Measurements from ENCODE around the gene WNT9A.

WNT9A gene

DNA sequence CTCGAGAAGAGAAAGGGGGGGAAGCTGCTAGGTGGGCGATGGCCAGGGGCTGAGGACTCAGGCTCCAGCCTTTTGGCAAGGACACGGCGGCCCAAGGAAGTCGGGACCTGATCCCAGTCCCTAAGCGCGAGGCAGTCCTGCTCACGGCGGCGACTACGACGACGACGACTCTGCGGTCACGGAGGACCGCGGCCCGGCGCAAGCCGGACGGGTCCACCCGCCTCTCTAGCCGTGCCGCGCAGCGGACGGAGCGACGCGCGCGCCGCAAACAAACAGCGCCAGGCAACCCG lies 401 bp downstream of the WNT9A start:
- H3K36me3 Mint-ChIP-seq = no peaks in the 10 kb centered on the region
- H3K4me3 Mint-ChIP-seq = peak overlapping the region; percentile 82
- no peaks in the 10 kb centered on the region for H3K9me3 Mint-ChIP-seq (ENCODE audit: low read depth)
- peaks cover 8% of the 10 kb centered on the region for H3K27me3 Mint-ChIP-seq
- H3K4me1 Mint-ChIP-seq (ENCODE audit: low read depth) = peaks cover 11% of the 10 kb centered on the region
- H3K27ac Mint-ChIP-seq = no peak overlapping the region

DNA sequence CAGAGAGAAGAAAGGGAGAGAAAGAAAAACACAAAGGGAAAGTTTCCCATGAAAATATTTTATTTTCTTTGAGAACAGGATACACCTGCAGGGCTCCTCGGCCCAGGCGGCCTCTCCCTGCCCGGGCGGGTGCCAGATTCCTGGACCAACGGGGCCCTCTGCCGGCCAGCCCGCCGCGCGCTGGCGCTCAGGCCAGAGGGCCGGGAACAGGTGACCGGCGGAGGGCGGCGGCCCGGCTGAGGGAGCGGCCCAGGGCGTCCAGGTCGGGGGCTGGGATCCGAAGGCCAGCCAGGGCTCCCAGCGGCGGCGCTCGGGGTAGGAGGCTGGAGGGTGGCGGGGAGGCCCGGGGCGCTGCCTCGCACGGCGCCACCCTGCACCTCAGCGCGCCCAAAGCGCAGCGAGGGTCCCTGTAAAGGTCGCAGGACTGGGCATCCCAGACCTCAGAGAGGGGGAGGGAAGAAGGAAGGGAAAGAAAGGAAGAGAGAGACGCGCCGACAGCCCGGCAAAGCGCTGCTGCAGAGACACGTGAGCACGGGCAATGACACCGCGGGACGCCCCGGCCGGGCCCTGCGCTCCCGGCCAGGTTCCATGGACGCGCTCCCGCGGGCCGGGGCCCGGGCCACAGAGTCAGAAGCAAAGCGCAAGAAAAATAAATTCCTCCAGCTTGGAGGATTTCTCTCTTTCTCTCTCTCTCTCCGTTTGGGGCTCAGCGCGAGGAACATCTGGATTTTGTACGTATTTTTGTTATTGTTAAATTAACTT lies 927 bp downstream of the WNT9A start:
- peaks cover 11% of the 10 kb centered on the region for H3K4me1 Mint-ChIP-seq (ENCODE audit: low read depth)
- H3K4me3 Mint-ChIP-seq = peak overlapping the region; percentile 82
- no peaks in the 10 kb centered on the region for H3K36me3 Mint-ChIP-seq
- no peak overlapping the region for H3K27ac Mint-ChIP-seq
- H3K27me3 Mint-ChIP-seq = peaks cover 8% of the 10 kb centered on the region
- H3K9me3 Mint-ChIP-seq (ENCODE audit: low read depth) = no peaks in the 10 kb centered on the region

DNA sequence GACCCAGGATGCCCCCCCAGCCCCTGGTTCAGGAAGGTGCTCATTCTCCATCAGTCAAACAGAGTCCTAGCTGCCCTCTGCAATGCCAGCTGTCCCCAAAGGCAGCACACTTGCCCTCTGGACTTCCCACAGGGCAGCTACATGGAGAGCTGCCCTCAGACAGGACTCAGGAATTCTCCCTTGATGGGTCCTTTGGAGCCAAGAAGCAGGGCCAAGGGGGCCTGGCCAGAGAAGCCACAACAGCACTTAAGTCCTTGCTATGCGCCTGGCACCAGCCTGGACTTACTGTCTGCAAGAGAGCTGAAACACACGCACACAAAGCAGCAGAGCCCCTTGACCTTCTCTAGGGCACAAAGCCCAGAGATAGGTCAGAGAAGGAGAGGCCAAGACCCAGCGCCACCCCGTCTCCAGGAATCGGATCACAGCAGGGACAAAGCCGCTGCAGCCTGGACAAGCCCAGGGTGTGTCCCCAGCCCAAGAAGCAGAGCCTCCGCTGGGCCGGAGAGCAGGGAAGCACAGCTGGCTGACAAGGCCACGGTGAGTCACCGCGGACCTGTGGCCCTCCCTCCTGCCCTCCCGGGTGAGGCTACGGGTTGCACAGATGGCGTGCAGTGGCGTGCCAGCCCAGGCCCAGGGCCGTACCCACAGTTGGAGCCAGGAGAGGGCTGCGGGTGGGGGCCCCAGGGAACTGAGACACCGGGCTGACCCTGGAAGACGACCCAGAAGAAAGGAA lies 1.7 kb downstream of the WNT9A start:
- Mint-ChIP-seq H3K27ac (no peak overlapping the region), H3K4me1 (ENCODE audit: low read depth) (peaks cover 11% of the 10 kb centered on the region), H3K4me3 (peak overlapping the region; percentile 72), H3K27me3 (peaks cover 8% of the 10 kb centered on the region), H3K36me3 (no peaks in the 10 kb centered on the region), H3K9me3 (ENCODE audit: low read depth) (no peaks in the 10 kb centered on the region)

GRCh38 chr1:227944931-227945890 lies 2.5 kb downstream of the WNT9A start:
- H3K9me3 Mint-ChIP-seq (ENCODE audit: low read depth) = no peaks in the 10 kb centered on the region
- no peak overlapping the region for H3K27ac Mint-ChIP-seq
- peaks cover 11% of the 10 kb centered on the region for H3K4me1 Mint-ChIP-seq (ENCODE audit: low read depth)
- H3K4me3 Mint-ChIP-seq = no peak overlapping the region
- H3K27me3 Mint-ChIP-seq = peaks cover 8% of the 10 kb centered on the region
- H3K36me3 Mint-ChIP-seq = no peaks in the 10 kb centered on the region

DNA sequence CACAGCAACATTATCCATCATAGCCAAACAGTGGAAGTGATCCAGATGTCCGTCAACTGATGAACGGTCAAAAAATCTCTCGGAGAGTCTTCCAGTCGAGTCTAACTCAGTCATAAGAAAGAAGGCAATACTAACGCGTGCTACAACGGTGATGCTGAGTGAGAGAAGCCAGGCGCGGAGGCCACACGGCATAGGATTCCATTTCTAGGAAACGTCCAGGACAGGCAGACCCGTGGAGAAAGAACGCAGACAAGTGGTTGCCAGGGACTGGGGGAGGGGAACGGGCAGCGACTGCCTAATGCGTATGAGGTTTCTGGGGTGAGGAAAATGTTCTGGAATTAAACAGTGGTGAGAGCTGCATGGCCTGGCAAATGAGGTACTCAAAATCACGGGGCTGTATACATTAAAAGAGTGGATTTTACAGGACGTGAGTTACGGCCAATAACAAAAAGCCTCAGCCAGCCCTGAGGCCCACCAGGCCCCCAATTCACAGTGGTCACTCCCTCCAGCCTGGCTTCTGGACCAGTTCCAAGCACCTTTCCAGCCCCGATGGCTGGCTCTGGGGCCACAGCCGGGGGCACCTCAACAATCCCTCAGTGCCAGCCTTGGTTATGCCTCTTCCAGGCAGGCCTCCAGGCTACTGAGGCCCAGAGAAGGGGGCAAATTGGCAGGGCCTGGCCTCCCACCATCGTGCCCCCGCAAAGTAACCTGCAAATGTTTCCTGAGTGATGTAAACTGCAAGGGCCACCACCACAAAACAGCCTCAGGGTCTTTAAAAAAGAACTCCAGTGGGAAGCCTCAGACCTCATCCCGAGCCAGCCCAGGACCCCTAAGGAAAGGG lies 3.4 kb downstream of the WNT9A start:
- no peak overlapping the region for H3K4me3 Mint-ChIP-seq
- peaks cover 8% of the 10 kb centered on the region for H3K27me3 Mint-ChIP-seq
- H3K27ac Mint-ChIP-seq = no peak overlapping the region
- no peaks in the 10 kb centered on the region for H3K36me3 Mint-ChIP-seq
- H3K9me3 Mint-ChIP-seq (ENCODE audit: low read depth) = no peaks in the 10 kb centered on the region
- peaks cover 11% of the 10 kb centered on the region for H3K4me1 Mint-ChIP-seq (ENCODE audit: low read depth)

GRCh38 chr1:227943381-227944089 lies 4.2 kb downstream of the WNT9A start:
- Mint-ChIP-seq H3K27ac (no peak overlapping the region), H3K36me3 (no peaks in the 10 kb centered on the region), H3K4me1 (ENCODE audit: low read depth) (peaks cover 9% of the 10 kb centered on the region), H3K4me3 (no peak overlapping the region), H3K9me3 (ENCODE audit: low read depth) (no peaks in the 10 kb centered on the region), H3K27me3 (peaks cover 6% of the 10 kb centered on the region)

- Mint-ChIP-seq H3K27ac (no peak overlapping the region), H3K9me3 (ENCODE audit: low read depth) (no peaks in the 10 kb centered on the region), H3K27me3 (peaks cover 4% of the 10 kb centered on the region), H3K36me3 (no peaks in the 10 kb centered on the region), H3K4me3 (no peak overlapping the region), H3K4me1 (ENCODE audit: low read depth) (peaks cover 7% of the 10 kb centered on the region)
These were observed 4.9 kb downstream of the WNT9A start for GRCh38 chr1:227942716-227943261.

DNA sequence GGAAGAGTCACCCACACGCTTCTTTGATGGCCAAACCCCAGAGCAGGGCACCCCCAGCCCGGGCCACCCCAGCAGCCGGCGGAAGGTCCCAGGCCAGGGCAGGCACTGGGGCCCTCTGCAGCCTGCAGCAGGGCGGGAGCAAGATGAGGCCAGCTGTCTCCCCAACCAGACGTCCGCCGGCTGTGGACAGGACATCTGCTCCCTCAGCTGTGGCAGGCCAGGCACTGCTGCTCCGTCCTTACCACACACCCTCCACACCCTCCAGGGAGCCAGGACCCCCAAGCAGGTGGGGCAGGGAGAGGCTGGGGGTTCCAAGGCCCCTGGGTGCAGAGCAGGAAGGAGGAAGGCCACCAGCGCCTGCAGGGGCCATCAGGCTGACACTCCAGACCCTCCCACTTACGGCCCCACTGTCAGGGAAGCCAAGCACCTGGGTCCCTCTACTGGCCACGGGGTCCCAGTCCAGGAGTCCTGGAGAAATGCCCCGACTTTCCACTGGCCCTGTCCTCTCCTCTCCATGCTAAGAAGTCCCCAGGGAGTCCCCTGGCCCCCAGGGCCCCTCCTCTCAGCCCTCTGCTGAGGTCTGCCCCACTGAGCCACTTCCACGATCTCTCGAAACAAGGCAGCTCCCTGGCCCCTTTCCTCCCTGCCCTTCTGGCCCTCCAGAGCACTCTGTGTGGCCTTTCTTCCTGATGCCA lies 5.6 kb downstream of the WNT9A start:
- peaks cover 6% of the 10 kb centered on the region for H3K4me1 Mint-ChIP-seq (ENCODE audit: low read depth)
- H3K27me3 Mint-ChIP-seq = peaks cover 3% of the 10 kb centered on the region
- H3K36me3 Mint-ChIP-seq = no peaks in the 10 kb centered on the region
- no peak overlapping the region for H3K27ac Mint-ChIP-seq
- H3K9me3 Mint-ChIP-seq (ENCODE audit: low read depth) = no peaks in the 10 kb centered on the region
- no peak overlapping the region for H3K4me3 Mint-ChIP-seq

GRCh38 chr1:227941509-227942020 lies 6.2 kb downstream of the WNT9A start:
- no peaks in the 10 kb centered on the region for H3K9me3 Mint-ChIP-seq (ENCODE audit: low read depth)
- no peak overlapping the region for H3K4me3 Mint-ChIP-seq
- H3K27ac Mint-ChIP-seq = no peak overlapping the region
- no peaks in the 10 kb centered on the region for H3K36me3 Mint-ChIP-seq
- H3K27me3 Mint-ChIP-seq = peaks cover 2% of the 10 kb centered on the region
- peaks cover 7% of the 10 kb centered on the region for H3K4me1 Mint-ChIP-seq (ENCODE audit: low read depth)

DNA sequence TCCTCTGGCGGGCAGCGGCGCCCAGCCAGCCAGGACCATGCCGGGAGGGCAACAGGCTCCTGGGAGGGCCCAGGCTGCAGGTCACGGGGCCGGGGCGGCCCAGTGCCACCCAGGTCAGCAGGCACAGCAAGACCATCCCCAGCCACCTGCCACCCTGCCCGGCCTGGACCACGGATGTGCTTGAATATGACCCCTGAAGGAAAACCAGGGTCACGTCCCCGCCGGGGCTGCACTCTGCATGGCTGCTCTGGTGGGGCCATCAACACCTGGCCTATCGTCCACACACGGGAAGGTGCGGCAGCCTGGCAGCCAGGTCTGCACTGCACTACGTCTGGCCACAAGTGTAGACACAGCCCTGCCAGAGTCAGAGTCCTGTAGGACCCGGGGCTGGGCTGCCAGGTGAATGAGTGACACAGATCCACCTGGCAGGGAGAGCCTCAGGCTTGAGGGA lies 6.9 kb downstream of the WNT9A start:
- no peaks in the 10 kb centered on the region for H3K9me3 Mint-ChIP-seq (ENCODE audit: low read depth)
- no peaks in the 10 kb centered on the region for H3K27me3 Mint-ChIP-seq
- no peak overlapping the region for H3K4me3 Mint-ChIP-seq
- peaks cover 3% of the 10 kb centered on the region for H3K4me1 Mint-ChIP-seq (ENCODE audit: low read depth)
- H3K27ac Mint-ChIP-seq = no peak overlapping the region
- H3K36me3 Mint-ChIP-seq = no peaks in the 10 kb centered on the region

DNA sequence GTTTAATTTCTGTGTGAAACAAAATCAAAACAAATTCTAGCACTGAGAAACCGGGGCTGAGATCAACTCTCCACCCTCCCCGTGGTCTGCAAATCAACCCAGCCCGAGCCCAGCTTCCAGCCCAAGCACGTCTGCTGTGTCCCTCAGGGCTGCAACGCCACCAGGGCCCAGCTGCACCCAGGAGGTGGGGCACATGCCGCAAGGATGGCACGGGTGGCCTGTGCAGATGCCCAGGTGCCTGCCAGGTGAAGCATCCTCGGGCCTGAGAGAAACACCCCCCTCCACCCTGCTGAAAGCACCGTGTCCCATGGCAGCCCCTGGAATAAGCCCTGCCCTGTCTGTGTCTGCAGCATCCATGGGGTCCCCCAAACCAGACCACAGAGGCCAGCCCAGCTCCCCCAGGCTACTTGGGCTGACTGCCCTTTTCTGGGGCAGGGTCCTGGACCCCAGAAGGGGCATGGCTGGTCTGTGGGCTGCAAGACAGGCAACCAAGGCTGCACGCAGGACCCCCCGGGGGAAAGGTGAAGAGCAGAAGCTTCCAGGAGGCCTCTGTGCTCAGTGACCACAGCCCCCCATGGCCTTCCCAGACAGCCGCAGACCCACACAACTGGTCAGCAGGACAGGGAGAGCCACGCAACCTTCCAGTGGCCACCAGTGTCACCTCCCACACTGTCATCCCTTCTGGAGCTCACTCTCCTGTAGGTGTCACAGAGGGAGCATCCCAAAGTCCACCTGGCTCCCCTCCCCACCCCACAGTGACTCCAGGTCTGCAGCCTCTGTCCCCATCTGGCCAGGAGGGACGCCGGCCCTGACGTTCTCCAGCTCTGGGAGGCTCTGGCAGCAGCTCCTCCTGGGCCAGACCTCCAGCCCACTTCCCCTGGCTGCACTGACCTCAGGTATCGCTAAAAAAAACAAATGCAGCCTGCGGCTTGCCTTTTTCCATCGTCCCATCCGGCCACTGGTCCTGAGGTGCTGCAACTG lies 7.7 kb downstream of the WNT9A start:
- H3K27me3 Mint-ChIP-seq = no peaks in the 10 kb centered on the region
- no peak overlapping the region for H3K4me3 Mint-ChIP-seq
- no peaks in the 10 kb centered on the region for H3K36me3 Mint-ChIP-seq

More for the DNA sequence above, 7.7 kb downstream of the WNT9A start:
- H3K4me1 Mint-ChIP-seq (ENCODE audit: low read depth) = peaks cover 5% of the 10 kb centered on the region
- no peak overlapping the region for H3K27ac Mint-ChIP-seq
- no peaks in the 10 kb centered on the region for H3K9me3 Mint-ChIP-seq (ENCODE audit: low read depth)

All from activated naive CD8-positive, alpha-beta T cell (primary cell).